Stimulated activated CD4-positive, alpha-beta T cell treated with anti-CD3 and anti-CD28 coated beads, Interleukin-2, amount 100 ng/mL, for 48 hours (primary cell): Measurements from ENCODE around the gene COL4A1.

ENCODE experiments used
- DNase-seq, 2 donors: peaks; one replicate each; pipeline ENCODE4 v3.0.0-alpha.2; 2020

COL4A1 gene

GRCh38 chr13:110216006-110216397 is 91.0 kb downstream of the COL4A1 start:
- DNase-seq = no peak

- no peak for DNase-seq
These were observed 91.4 kb downstream of the COL4A1 start for GRCh38 chr13:110215606-110216005.

GRCh38 chr13:110214637-110215036 is 92.3 kb downstream of the COL4A1 start:
- no peak for DNase-seq

DNA sequence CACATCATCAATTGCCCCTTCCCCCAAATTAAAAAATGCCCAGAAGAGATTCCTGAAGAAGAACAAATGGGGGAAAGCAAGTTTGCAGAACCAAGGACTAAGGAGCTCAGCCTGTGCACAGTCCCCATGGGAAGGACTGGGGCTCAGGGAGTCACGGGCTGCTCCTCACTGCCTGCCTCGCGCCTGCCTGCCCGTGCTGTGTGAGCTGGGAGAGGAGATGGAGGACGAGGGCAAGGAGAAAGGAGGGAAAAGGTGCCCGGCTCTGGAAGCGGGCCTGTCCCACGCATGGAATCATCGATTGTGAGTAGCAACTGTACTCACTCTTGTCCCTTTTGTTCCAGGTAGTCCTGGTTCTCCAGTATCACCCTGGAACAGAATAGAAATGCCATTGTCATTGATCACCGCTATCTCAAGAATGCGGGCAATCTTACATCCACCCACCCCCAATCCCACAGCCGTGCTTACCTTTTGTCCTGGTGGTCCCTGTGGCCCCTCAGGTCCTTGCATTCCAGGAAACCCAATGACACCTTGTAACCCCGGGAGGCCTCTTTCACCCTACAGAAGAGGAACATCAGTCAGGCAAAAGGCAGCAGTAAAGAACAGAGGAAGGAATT is 93.4 kb downstream of the COL4A1 start:
- no peak for DNase-seq

- DNase-seq = no peak
These were observed 94.4 kb downstream of the COL4A1 start for GRCh38 chr13:110212529-110212928.

DNA sequence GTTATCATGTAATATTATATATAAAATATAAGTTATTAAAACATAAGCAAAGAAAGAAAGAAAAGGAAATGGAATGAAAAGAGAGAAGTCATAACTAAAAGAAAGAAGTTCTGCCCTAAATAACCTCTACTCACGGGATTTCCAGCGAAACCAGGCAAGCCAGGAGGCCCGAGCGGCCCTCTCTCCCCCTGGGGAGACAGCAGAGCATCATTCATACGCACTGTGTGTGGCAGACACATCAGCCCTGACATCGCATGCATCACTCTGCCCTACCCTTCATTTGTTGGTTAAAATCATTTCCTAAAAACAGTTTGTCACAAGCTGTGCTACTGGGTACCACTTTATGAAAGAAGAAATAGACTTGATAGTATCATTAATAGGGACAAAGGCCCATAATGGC is 95.2 kb downstream of the COL4A1 start:
- no peak for DNase-seq

DNA sequence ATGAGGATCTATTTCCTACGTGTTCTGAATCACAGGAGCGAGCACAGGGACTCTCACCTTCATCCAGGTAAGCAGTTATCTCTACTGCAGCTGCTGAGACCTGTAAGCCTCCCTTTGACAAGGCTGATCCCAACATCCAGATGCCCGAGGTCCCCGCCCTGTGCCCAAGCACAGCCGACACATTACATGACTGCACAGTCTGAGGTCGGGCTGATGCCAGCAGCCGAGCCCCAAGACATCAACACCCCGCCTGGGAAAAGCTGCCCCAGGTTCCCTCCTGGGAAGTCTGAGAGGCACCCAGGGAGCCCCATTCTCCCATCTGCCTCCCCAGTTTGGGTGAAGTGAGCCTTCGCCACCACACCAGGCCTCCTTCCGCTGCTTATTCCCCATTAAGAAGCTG is 95.9 kb downstream of the COL4A1 start:
- DNase-seq = no peak

DNA sequence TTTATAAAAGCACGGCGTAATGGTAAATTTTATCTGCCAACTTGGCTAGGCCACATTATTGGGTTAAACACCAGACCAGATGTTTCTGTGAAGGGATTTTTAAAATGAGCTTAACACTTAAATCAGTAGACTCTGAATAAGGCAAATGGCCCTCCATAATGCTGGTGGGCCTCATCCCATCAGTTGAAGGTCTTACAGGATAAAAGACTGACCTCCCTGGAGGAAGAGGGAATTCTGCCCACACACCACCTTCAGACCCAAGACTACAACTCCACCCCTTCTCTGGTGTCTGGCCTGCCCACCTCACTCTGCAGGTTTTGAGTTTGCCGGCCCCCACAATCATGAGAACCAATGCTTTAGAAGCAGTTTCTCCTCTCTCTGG is 96.4 kb downstream of the COL4A1 start:
- no peak for DNase-seq

DNA sequence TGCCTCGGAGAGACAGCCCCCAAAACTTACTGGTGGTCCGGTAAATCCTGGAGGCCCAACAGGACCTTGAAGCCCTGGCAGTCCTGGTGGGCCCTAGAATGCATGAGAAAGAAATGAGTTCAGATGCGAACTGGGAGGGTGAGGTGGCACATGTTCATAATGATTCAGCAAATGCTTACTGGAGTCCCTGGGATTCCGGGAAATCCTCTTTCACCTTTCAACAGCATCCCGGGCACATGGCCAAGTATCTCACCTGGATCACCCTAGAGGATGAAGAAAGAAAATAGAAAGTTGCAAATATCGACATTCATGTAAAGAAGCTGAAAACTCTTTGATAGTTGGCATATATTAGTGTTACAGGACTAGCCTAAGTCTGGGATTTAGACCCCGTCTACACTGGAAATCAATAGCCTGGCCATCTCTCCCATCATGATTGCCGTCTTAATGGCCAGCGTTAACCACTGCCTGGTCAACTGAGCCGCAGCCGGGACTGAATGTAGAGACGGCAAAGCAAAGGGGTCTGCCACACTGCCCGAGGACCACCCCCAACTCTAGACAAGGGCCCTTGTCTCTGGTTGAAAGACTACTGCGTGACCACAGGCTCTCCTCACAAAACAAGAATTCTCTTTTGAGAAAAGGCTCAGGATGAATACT is 96.9 kb downstream of the COL4A1 start:
- no peak for DNase-seq

- no peak for DNase-seq
These were observed 98.8 kb downstream of the COL4A1 start for GRCh38 chr13:110208116-110208515.

DNA sequence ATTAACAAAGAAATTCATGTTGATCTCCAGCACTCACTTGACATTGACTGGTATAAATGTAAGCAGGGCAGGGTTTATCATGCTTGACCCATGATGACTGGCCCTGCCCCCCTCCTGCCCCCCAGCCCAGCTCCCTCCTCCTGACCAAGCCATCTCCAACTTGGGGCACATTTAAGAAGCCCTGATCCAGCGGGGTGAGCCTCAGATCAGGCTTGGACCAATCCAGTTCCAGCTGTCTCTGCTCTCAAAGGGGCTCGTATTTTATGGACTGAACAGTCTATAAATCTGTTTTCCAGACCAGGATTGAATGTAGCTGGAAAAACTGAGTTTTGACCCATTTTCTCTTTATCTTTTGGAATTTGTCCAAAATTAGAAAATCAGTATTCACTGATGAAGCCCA is 100.0 kb downstream of the COL4A1 start:
- DNase-seq = no peak

DNA sequence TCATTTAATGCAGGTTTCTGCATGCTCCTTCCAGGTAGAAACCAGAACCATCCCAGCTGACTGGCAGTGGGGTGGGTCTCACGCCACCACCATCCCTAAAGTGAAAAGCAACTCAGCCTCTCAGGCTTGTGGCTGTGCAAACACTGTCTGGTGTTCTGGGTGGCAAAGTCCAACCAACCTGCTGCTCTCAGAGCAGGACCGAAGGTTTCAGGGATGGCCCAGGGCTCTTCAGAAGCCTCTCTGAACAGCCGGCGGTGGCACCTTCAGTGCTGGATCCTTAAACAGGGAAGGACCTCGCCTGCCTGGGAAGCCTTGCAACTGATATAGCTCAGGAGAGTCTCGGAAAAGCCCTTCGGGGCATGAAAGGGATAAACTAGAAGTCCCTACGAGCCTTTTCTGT is 100.8 kb downstream of the COL4A1 start:
- no peak for DNase-seq

GRCh38 chr13:110201114-110201513 is 105.8 kb downstream of the COL4A1 start:
- no peak for DNase-seq

DNA sequence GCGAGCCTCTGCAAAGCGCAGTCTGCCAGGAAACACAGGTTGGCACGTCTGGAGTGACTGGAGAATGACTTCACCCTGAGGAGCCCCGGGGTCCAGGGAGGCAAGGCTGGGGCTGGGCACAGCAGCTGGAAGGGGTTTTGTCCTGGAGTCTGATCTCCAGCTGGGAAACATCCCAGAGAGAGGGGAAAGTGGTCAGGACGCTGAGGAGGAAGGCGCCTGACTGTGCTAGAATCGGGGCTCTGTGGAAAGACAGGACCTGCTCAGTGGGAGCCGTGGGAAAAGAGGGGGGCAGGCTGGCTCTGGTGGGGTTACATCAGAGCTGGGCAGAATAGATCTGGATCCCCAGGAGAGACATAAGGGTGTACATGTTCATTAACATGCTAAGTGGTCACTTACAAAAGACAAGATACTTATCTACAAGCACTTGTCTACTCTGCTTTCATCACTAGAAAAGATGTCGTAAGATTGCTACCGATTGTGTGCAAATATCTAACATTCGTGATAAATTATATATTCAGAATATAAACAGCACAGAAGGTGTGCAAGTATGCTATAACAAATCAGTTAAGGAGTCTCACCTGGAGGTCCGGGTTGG is 106.6 kb downstream of the COL4A1 start:
- no peak for DNase-seq

DNA sequence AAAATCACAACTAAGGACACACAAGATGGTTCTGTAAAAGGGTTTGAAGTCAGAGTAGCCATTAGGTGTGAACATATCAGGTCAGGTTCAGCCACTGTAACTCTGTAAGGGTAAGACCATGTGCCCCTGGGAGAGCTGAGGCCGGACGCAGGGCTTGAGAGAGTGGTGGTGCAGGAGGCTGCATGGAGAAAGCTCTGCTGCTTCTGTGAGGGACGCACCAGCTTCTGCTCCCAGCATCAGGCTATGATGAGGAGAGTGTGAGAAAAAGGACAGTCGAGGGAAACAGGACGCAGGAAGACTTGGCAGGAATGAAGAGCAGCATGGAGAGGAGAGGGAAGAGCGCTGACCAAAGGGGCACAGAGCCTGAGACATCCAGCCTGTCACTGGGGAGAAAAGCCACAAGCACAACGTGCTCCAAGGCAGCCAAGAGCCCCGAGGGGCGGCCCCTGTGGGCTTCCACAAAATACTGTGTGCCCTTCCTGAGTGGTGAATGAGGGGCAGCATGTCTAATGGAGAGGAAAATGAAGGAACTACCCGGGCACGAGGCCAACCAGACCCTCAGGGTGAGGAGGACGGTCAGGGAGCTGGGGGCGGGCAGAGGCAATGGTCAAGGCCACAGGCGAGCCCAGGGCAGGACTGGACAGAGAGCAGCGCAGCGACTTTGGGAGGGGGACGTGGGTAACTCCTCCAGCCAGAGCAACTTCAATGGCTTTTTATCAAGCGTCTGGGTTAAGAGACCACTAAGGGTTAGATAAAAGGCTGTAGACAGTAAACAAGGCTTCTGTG is 107.7 kb downstream of the COL4A1 start:
- no peak for DNase-seq

DNA sequence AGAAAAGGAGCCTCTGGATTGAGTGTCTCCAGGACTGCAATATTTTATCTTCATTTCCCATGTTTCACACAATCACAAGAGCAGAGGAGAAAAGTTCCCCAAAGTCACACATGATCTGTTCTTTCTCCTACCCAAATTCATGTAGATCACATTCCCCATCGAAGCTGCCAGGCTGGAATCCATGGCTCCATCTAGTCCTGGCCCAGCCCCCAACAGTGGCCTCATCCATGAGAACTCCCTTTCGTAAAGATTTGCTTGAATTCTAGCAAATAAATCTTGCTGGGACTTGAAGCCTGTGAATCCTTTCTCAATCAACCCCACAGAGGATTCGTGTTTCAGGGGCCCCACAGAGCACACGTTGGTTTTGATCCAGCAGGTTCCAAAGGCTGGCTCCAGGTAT is 109.5 kb downstream of the COL4A1 start:
- no peak for DNase-seq

- DNase-seq = no peak
These were observed 109.9 kb downstream of the COL4A1 start for GRCh38 chr13:110197026-110197425.

- DNase-seq = no peak
These were observed 111.1 kb downstream of the COL4A1 start for GRCh38 chr13:110195547-110196485.

DNA sequence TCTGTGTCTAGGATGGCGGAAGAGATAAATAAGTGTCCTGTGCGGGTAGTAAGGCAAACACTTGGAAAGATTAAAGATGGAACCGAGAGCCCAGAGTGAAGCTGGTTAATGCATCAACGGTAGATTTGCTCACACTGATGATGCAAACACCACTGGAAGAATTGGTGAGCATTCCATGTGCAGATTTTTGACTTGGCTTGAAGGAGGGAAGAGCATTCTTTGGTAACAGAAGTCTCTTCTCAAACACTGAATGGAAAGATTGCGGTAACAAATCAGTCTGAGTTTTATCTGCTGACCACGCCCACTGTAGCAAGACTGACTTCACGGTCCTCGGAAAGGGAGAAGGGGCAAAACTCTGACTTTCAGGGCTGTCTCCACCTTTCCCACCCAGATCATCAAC is 112.5 kb downstream of the COL4A1 start:
- no peak for DNase-seq

GRCh38 chr13:110193491-110193890 is 113.5 kb downstream of the COL4A1 start:
- no peak for DNase-seq

- no peak for DNase-seq
These were observed 114.5 kb downstream of the COL4A1 start for GRCh38 chr13:110192472-110192871.

- DNase-seq = no peak
These were observed 119.3 kb downstream of the COL4A1 start for GRCh38 chr13:110187641-110188161.
